ENCODE data around the gene GAS2L1.
"Not testable (repeated sequence)": the region's sequence is repeated elsewhere in the genome, so short reads cannot be mapped to it uniquely, and the experiment has no call there.

DNA sequence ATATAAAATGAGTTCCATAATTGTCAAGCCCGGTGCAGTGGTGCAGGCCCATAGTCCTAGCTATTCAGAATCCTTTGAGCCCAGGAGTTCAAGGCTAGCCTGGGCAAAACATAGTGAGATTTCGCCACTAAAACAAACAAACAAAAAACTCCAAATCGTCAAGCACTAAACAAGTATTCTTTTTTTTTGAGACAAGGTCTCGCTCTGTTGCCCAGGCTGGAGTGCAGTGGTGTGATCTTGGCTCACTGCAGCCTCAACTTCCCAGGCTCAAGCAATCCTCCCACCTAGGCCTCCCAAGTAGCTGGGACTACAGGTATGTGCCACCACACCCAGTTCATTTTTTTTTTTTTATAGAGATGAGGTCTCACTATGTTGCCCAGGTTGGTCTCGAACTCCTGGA, 38.4 kb downstream of the GAS2L1 start:
- TF ChIP-seq, protein P1, sequence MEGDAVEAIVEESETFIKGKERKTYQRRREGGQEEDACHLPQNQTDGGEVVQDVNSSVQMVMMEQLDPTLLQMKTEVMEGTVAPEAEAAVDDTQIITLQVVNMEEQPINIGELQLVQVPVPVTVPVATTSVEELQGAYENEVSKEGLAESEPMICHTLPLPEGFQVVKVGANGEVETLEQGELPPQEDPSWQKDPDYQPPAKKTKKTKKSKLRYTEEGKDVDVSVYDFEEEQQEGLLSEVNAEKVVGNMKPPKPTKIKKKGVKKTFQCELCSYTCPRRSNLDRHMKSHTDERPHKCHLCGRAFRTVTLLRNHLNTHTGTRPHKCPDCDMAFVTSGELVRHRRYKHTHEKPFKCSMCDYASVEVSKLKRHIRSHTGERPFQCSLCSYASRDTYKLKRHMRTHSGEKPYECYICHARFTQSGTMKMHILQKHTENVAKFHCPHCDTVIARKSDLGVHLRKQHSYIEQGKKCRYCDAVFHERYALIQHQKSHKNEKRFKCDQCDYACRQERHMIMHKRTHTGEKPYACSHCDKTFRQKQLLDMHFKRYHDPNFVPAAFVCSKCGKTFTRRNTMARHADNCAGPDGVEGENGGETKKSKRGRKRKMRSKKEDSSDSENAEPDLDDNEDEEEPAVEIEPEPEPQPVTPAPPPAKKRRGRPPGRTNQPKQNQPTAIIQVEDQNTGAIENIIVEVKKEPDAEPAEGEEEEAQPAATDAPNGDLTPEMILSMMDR (IDR thresholded peaks at IDR 0.05; ENCODE audit: borderline replicate concordance, extremely low read depth, low read length, poor library complexity, severe bottlenecking): not testable (repeated sequence)
- not testable (repeated sequence) for TF ChIP-seq EZH2 (IDR thresholded peaks at IDR 0.05; ENCODE audit: borderline replicate concordance, low read depth, low read length, severe bottlenecking)

All from DND-41 (cell line).